ENCODE results near the gene FXN.
A peak's percentile ranks its signal among the peaks of the same experiment; 100 is the strongest.
"Not testable (repeated sequence)": the region's sequence is repeated elsewhere in the genome, so short reads cannot be mapped to it uniquely, and the experiment has no call there.

FXN gene

DNA sequence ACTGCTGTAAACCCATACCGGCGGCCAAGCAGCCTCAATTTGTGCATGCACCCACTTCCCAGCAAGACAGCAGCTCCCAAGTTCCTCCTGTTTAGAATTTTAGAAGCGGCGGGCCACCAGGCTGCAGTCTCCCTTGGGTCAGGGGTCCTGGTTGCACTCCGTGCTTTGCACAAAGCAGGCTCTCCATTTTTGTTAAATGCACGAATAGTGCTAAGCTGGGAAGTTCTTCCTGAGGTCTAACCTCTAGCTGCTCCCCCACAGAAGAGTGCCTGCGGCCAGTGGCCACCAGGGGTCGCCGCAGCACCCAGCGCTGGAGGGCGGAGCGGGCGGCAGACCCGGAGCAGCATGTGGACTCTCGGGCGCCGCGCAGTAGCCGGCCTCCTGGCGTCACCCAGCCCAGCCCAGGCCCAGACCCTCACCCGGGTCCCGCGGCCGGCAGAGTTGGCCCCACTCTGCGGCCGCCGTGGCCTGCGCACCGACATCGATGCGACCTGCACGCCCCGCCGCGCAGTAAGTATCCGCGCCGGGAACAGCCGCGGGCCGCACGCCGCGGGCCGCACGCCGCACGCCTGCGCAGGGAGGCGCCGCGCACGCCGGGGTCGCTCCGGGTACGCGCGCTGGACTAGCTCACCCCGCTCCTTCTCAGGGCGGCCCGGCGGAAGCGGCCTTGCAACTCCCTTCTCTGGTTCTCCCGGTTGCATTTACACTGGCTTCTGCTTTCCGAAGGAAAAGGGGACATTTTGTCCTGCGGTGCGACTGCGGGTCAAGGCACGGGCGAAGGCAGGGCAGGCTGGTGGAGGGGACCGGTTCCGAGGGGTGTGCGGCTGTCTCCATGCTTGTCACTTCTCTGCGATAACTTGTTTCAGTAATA, at the start of gene FXN:
Gene FXN, plus strand, starts transcription at position 315 of the 871 bp plus-strand sequence. Its CDS starts 31 bp downstream, at position 346.
- FAIRE-seq: peak; percentile 66
- DNase-seq (ENCODE audit: insufficient read length, low spot score): peak; percentile 83

DNA sequence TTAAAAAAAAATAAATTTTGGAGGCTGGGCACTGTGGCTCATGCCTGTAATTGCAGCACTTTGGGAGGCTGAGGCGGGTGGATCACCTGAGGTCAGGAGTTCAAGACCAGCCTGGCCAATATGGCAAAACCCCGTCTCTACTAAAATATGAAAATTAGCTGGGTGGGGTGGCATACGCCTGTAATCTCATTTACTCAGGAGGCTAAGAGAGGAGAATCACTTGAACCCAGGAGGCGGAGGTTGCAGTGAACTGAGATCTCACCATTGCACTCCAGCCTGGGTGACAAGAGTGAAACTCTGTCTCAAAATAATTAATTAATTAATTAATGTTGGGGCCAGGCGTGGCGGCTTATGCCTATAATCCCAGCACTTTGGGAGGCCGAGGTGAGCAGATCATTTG, 48.6 kb upstream of the FXN start:
- FAIRE-seq; DNase-seq (ENCODE audit: insufficient read length, low spot score): not testable (repeated sequence)

- FAIRE-seq (no peak), DNase-seq (ENCODE audit: insufficient read length, low spot score) (no peak)
These were observed 44.1 kb upstream of the FXN start for GRCh38 chr9:68991457-68991856.

DNA sequence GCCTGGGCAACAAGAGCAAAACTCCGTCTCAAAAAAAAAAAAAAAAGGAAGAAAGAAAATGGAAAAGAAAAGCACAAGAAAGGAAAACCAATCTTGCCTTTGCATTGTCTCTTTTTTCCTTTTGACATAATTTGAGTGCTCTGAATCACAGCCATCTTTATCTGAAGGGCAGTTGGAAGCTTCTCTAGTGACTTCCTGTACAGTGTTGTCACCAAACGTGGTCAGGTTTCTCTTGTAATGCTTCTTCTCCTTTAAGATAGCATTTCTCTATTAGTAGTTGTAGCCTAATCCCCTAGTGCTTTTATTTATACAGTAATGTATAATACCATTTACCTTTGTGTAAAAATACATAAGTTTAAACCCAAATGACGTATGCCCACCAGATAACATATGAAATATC, 39.8 kb upstream of the FXN start:
- DNase-seq (ENCODE audit: insufficient read length, low spot score): no peak
- FAIRE-seq: no peak

- FAIRE-seq: no peak
- no peak for DNase-seq (ENCODE audit: insufficient read length, low spot score)
These were observed 39.1 kb upstream of the FXN start for GRCh38 chr9:68996462-68996861.

DNA sequence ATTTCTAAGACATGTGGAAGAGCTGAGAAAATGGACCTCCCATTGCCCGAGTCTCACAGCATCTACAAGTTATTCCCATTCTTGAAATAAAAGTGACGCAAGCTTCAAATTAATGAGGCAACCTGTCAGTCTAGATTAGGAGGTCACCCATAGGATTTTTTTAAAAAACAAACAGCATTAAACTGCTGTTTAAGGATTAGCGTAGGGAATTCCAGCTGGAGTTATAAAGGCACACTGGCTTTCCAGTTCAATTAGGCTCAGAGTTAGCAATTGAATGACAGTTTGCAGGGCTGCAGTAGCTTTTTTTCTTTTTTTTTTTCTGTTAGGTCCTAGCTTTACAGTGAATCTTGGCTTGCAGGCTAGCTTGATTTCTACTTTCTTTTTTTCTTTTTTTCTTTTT, 37.9 kb upstream of the FXN start:
- DNase-seq (ENCODE audit: insufficient read length, low spot score): no peak
- no peak for FAIRE-seq

GRCh38 chr9:68998385-68998784, 37.2 kb upstream of the FXN start:
- FAIRE-seq (no peak), DNase-seq (ENCODE audit: insufficient read length, low spot score) (no peak)

DNA sequence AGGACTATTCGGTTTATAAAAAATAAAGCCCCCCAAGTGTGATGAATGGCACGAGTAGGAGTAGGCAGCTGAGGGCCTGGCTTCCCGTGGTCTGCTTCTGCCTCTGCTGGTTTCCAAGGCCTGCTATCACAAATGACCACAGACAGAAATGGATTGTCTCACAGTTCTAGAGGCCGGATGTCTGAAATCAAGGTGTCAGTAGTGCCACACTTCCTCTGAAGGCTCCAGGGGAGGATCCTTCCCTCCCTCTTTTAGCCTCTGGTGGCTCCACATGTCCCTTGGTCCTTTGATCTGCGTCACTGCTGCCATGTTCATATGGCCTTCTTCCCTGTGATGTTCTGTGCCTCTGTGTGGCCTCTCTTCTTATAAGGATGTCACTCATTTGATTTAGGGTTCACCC, 36.7 kb upstream of the FXN start:
- DNase-seq (ENCODE audit: insufficient read length, low spot score): no peak
- no peak for FAIRE-seq

DNA sequence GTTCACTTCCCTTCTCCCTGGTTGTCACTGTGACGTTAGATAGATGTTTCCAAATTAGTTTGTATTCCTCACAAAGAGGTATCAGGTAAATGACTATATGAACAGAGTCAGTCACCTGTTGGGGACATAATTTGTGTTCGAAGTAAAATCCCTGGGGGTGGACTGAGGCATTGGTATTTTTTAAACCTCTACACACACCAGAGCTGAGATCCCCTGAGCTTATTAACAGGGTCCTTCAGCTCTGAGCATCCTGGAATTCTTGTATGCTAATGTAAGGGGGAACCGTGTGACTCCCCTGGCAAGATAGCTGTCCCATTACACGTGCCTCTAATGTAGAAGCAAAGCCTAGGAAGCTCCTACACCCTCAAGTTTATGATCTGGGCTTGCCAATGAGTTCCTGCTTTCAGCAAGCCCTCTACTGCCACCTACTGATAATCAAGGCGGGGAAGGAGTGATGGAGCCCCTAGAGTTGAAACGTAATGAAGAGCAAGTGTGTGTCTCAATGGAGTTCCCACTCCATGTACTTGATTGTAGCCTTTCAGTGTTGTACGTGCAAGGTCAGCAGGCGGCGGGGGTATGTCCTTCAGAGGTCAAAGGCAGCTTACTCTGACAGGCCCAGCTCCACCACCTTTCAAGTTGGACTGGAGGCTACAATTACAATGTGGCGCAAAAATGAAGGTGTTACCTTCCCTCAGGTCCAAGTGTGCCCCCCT, 36.0 kb upstream of the FXN start:
- DNase-seq (ENCODE audit: insufficient read length, low spot score) (peak; percentile 38), FAIRE-seq (no peak)

DNA sequence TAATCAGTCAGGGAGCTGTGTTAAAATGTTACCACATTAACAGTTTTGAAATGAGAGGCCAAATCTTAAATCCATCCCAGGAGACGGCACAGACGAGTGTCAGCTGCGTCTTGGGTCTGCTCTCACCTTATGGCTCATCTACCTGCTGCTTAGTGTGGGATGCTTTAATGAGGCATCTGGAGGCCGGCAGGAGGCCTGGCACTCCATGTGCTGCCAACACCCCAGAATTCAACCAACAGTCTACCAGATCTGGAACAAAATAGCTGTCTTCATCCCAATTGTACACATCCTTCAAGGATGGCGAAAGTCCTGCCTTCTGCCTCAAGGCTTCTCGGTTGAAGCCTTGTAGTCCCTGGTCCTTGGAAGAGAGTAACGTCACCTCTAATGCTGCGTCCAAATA, 33.6 kb upstream of the FXN start:
- FAIRE-seq: no peak
- DNase-seq (ENCODE audit: insufficient read length, low spot score): no peak

DNA sequence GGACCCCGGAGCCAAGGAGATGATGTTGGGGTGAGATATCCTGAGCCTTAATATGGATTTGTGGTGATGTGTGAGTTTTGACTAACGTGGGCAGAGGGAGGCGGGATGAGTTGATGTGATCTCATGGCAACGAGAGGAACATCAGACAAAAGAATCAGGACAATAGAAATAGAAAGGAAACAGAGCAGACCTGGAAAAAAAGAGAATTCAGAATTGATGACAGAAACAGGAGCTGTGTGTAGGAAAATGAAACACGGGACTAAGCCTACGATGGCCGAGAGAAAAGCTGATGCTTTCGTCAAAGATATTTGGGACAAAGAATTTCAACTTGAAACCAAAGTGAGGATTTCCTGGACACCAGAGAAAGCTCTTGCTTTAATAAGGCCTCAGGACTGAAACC, 32.5 kb upstream of the FXN start:
- FAIRE-seq (no peak), DNase-seq (ENCODE audit: insufficient read length, low spot score) (no peak)

- DNase-seq (ENCODE audit: insufficient read length, low spot score): no peak
- FAIRE-seq: no peak
These were observed 30.7 kb upstream of the FXN start for GRCh38 chr9:69004836-69005235.

DNA sequence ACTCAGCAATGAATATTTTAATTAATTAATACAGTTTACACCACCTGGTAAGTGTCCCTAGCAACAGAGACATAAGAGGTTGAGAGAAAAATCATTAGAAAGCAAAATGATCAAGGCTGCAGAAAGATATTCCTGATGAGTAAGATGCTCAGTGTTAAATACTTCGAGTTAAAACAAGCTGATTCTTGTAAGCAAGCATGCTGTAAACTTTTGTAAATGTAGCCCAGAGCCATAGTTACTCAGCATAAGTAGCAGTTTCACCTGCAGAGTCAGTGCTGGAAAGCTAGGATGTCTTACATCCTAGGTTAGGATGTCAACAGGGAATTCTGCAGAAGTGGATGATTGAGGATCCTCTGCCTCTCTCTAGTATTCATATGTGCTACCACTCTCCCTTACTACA, 25.8 kb upstream of the FXN start:
- FAIRE-seq: no peak

GRCh38 chr9:69012696-69013381, 22.7 kb upstream of the FXN start:
- DNase-seq (ENCODE audit: insufficient read length, low spot score) (no peak), FAIRE-seq (no peak)

More for the DNA sequence above, 25.8 kb upstream of the FXN start:
- no peak for DNase-seq (ENCODE audit: insufficient read length, low spot score)

DNA sequence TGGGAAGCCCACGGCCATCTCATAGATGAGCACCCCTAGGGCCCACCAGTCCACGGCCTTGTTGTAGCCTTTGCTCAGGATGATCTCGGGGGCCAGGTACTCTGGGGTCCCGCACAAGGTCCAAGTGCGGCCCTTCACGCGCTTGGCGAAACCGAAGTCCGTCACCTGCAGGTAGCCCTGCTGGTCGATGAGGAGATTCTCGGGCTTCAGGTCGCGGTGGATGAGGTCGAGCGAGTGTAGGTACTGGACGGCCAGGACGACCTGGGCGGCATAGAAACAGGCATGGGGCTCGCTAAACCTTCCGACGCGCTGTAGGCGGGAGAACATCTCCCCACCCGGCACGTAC, 22.2 kb upstream of the FXN start:
- FAIRE-seq (no peak), DNase-seq (ENCODE audit: insufficient read length, low spot score) (no peak)

- FAIRE-seq (no peak), DNase-seq (ENCODE audit: insufficient read length, low spot score) (no peak)
These were observed 21.5 kb upstream of the FXN start, which contains the start of gene PRKACG for GRCh38 chr9:69014013-69014412. Gene PRKACG (minus strand): TSS chr9:69014113. CDS start chr9:69014092, 21 bp downstream.

DNA sequence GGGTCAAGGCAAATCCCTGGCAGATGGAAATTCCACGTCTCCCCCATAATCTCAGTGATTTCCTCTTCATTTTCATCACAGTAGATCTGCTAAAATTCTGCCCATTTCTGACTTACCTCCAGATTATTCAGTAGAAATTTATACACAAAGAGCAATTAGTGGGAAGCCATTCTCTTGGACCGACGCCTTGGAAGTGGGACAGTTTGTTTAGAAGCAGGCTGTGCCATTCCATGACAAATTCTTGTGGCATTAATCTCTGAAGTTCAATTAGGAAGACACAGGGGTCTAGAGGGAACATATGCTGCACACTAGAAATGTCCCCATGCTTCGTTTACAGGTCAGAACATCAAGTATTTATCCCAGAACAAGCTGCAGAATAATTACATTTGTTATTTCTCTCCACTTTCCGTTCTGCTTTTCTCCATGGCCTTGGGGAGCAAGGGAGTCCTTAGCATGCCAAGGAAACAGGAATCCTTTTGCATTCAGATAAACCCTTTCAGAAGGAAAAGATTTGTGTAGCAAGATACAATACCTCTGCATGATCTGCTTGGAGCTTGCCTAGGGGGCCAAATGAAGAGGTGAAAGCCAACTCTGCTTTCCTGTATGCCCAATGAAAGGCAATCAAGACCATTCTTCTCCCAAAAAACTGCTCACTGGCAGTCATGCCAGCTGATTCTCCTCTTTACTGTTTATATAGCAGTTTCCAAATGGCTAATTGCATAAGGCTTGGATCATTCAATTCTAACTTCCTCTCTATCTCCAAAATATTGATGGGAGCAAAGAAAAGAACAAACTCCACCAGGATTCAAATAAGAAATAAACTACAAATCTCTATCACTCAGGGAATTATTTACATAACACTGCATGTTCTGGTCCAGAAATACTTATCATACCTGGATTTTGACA, 19.1 kb upstream of the FXN start:
- no peak for FAIRE-seq
- DNase-seq (ENCODE audit: insufficient read length, low spot score): no peak

DNA sequence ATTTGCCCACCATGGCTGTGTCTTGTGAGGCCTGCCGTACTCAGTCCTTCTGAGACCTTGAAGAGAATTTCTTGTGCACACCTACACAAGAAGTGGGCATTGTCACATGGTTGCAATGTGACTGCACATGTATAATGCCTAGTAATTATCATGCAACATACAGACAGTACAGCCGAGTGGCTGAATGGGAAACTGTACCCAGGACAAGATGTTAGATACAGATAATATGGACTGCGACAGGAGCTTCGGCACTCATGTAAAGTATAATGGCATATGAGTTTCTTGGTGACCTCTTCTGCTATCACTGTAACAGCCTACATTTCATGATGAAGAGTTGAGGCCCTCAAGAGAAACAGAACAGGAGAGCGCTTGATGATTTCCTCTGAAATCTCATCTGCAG, 16.8 kb upstream of the FXN start:
- DNase-seq (ENCODE audit: insufficient read length, low spot score): no peak
- FAIRE-seq: no peak

GRCh38 chr9:69019808-69020207, 15.7 kb upstream of the FXN start:
- DNase-seq (ENCODE audit: insufficient read length, low spot score): no peak

More at GRCh38 chr9:69019808-69020207, 15.7 kb upstream of the FXN start:
- FAIRE-seq: no peak

Data from HTR-8/SVneo (cell line).